ENCODE data around the gene PAGR1. TPM values are rescaled to one million over a fixed set of nuclear protein-coding genes. Genes with fewer than 3 reads are reported as not detected.
A peak's percentile ranks its signal among the peaks of the same experiment; 100 is the strongest.
"Not testable (repeated sequence)": the region's sequence is repeated elsewhere in the genome, so short reads cannot be mapped to it uniquely, and the experiment has no call there.

PAGR1 gene
- total RNA-seq, 1 donor from 2014 or later = 53.9 TPM

GRCh38 chr16:29791845-29792807 is 23.8 kb upstream of the PAGR1 start:
- peaks cover 2% of the 10 kb centered on the region for H3K36me3 ChIP-seq (ENCODE audit: control insufficient read depth, insufficient read depth, low read length)
- no peak for DNase-seq (ENCODE audit: low read depth)
- no peaks in the 10 kb centered on the region for H3K27me3 ChIP-seq (ENCODE audit: control insufficient read depth, insufficient read depth, low read length)
- no peak for TF ChIP-seq CTCF (IDR thresholded peaks at IDR 0.05; ENCODE audit: insufficient read depth, low read length, poor library complexity, severe bottlenecking)
- H3K4me3 ChIP-seq (ENCODE audit: low read depth, low read length) = peak overlapping the region; percentile 91

GRCh38 chr16:29793153-29793552 is 22.8 kb upstream of the PAGR1 start:
- H3K27me3 ChIP-seq (ENCODE audit: control insufficient read depth, insufficient read depth, low read length); H3K4me3 ChIP-seq (ENCODE audit: low read depth, low read length); H3K36me3 ChIP-seq (ENCODE audit: control insufficient read depth, insufficient read depth, low read length); DNase-seq (ENCODE audit: low read depth): not testable (repeated sequence)

- H3K27me3 ChIP-seq (ENCODE audit: control insufficient read depth, insufficient read depth, low read length) = no peaks in the 10 kb centered on the region
- H3K4me3 ChIP-seq (ENCODE audit: low read depth, low read length) = no peak overlapping the region
- DNase-seq (ENCODE audit: low read depth) = no peak
- TF ChIP-seq CTCF (IDR thresholded peaks at IDR 0.05; ENCODE audit: insufficient read depth, low read length, poor library complexity, severe bottlenecking) = no peak
- peaks cover 2% of the 10 kb centered on the region for H3K36me3 ChIP-seq (ENCODE audit: control insufficient read depth, insufficient read depth, low read length)
Observed at GRCh38 chr16:29794231-29794710, 21.7 kb upstream of the PAGR1 start.

GRCh38 chr16:29802416-29802935 is 13.5 kb upstream of the PAGR1 start:
- no peak for TF ChIP-seq CTCF (IDR thresholded peaks at IDR 0.05; ENCODE audit: insufficient read depth, low read length, poor library complexity, severe bottlenecking)
- no peak for DNase-seq (ENCODE audit: low read depth)
- H3K36me3 ChIP-seq (ENCODE audit: control insufficient read depth, insufficient read depth, low read length) = peaks cover 1% of the 10 kb centered on the region
- no peaks in the 10 kb centered on the region for H3K27me3 ChIP-seq (ENCODE audit: control insufficient read depth, insufficient read depth, low read length)
- no peak overlapping the region for H3K4me3 ChIP-seq (ENCODE audit: low read depth, low read length)

GRCh38 chr16:29804020-29804419 is 11.9 kb upstream of the PAGR1 start:
- no peak overlapping the region for H3K4me3 ChIP-seq (ENCODE audit: low read depth, low read length)

More at GRCh38 chr16:29804020-29804419, 11.9 kb upstream of the PAGR1 start:
- DNase-seq (ENCODE audit: low read depth) = no peak
- no peaks in the 10 kb centered on the region for H3K27me3 ChIP-seq (ENCODE audit: control insufficient read depth, insufficient read depth, low read length)
- peaks cover 4% of the 10 kb centered on the region for H3K36me3 ChIP-seq (ENCODE audit: control insufficient read depth, insufficient read depth, low read length)
- TF ChIP-seq CTCF (IDR thresholded peaks at IDR 0.05; ENCODE audit: insufficient read depth, low read length, poor library complexity, severe bottlenecking) = no peak

Measured in kidney epithelial cell (primary cell).